Activated T-cell treated with anti-CD3 and anti-CD28 coated beads, Interleukin-2, amount 50 U/mL, for 48 hours (primary cell): ENCODE results near the gene CSTF2T.
"Not testable (repeated sequence)": the region's sequence is repeated elsewhere in the genome, so short reads cannot be mapped to it uniquely, and the experiment has no call there.

Experiments
- DNase-seq, 2 experiments: peaks; one replicate each; pipeline ENCODE4 v3.0.0-alpha.2; 2020

Gene CSTF2T

DNA sequence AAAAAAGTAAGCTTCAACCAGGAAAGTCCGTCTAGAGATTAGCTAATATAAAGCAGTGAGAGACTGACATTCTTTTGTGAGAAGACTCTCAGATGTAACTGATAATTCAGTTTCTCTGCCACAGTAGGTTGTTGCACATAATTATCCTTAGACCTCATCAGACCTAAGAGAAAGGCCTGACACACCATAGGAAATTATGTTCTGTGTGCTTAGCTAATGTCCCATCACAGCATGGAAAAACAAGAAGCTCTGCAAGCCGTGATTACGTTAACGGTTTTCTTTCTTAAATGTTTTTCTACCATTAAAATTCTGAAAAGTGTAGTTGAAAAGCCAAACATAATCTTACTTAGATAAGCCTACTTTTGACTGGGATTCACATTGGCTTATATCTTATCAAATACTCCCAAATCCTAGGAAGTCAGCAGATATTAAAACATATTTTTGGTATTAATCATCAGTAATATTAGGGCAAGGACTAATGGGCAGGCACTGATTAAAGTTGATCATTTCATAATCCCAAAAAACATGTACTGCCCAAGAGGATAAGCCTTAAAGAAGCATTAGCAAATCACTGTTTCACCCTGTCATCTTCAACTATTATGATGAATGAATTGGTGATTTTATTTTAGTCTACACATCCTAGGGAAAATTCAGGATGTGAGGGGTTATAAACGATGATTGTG, 5.2 kb downstream of the CSTF2T start:
- DNase-seq, result no peak

DNA sequence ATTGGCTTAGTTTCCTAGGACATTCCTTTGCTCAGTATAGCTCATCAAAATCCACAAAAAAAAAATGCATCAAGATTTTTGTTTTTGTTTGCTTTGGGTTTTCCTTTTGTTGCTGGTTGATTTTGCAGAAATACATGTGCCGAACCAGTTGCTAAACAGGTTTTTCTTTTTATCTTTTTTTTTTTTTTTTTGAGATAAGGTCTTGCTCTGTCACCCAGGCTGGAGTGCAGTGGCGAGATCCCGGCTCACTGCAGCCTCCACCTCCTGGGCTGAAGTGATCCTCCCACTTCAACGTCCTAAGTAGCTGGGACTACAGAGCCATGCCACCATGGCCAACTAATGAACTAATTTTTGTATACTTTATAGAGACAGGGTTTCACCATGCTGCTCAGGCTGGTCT, 8.3 kb downstream of the CSTF2T start:
- no peak for DNase-seq

DNA sequence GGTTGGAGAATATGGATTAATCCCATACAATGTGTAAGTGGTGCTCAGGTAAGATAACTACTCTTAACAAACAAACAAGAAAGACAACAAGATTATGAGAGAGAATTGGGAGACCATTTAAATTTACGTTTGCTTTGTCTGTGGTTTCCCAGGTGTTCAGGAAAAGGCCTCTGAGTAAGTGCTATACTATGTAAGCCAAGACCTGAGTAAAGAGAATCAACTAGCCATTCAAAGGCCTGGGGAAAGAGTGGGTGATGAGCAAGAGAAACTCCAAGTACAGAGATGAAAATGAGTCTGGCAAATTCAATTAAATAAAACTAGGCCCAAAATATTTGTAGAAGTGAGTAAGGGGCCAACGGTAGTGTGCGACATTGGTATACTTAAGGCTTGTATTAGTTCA, 9.9 kb downstream of the CSTF2T start:
- no peak for DNase-seq

DNA sequence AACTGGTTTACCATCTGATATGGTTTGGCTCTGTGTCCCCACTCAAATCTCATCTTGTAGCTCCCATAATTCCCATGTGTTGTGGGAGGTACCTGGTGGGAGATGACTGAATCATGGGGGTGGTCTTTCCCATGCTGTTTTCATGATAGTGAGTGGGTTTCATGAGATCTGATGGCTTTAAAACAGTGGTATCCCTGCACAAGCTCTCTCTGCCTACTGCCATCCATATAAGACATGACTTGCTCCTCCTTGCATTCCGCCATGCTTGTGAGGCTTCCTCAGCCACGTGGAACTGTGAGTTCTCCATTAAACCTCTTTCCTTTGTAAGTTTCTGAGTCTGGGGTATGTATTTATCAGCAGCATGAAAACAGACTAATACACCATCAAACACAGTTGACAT, 10.6 kb downstream of the CSTF2T start:
- not testable (repeated sequence) for DNase-seq

DNA sequence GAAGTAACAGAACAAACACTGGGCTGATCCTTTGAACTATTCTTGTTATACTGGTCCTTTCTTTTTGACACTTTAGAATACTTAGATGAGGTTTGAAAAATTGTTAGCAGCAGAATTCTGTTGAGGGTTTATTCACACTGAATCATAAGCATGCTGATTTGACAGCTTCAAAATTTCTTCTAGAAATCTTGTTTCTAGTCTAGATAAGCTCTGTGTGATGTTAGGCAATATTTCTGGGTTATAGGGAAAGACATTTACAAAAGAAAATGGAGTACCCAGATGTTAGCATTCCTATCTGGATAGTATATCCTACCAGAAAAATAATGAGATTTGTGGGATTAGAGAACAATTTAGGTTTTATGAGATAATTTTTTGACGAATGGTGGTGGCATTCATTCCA, 12.1 kb downstream of the CSTF2T start:
- no peak for DNase-seq

DNA sequence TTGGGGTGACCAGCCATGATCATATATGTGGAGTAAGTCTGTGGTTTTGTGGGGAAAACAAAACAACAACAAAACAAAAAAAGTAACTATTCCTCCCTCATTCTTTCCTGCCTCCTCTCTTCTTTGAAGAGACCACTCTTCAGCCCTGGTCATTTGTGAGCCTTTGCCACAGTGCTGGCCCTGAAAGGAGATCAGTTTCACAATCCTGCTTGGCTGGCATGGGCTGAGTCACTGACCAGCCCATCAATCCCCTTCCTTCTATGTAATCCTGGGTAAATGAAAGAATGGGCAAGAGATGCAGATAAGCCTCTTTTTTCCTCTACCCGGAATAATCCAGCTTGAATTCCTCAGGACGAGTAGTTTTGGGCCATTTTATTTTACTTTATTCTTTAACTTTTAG, 13.6 kb downstream of the CSTF2T start:
- DNase-seq, result no peak

DNA sequence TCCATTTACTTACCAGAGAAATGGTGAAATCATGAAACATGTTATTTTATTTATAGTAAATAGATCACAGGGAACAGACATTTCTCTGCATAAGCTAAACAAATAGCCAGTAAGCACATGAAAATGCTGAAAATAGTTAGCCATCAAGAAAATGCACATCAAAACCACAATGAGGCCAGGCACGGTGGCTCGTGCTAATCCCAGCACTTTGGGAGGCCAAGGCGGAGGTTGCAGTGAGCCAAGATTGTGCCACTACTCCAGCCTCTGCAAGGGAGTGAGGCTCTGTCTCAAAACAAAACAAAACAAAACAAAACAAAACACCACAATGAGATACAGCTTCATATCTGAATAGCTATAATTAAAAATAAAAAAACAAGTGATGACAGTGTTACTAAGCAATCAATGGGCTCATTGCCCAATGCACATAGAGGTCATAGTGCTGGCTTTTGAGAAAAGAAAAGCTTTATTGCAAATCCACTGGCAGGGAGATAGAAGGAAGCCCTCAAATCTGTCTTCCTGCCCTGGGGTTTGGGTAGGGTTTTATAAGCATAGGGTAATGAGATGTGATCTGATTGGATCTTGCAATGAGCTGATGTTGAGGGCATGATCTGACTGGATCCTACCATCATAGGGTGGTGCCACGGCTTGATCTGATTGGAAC, 16.2 kb downstream of the CSTF2T start:
- DNase-seq, result no peak

DNA sequence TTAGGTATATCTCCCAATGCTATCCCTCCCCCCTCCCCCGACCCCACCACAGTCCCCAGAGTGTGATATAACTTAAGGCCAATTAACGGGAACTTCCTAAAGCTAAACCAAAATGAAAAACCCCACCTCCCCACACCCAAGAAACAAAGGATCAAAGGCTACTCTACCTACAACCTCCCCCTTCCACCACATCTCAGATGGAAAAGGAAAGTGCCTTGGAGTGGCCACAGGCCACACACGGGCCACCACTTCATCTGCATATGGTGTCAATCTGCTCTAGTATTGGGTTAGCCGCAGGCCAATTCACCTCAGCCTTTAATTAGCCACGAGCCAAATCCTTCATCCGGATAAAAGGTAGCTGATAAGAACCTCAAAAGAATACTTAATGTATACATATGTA, 19.6 kb downstream of the CSTF2T start:
- DNase-seq, result no peak

DNA sequence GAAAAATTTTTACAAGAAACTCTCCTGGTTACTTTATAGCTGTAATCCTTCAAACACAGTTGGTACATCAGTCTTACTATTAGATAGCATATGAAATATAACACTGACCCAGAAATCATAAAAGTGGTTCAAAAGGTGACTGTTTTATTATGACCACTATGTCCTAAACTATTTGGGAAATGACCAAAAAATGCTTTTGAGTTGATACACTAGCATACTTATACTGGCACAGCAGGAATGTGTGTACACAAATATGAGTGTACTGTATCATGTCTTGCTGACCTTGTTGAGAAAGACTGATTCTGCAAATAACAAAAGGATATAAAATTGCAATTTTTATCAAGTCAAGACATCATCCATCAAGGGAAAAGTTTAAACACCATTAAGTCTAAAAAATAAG, 24.3 kb downstream of the CSTF2T start:
- DNase-seq, result no peak

DNA sequence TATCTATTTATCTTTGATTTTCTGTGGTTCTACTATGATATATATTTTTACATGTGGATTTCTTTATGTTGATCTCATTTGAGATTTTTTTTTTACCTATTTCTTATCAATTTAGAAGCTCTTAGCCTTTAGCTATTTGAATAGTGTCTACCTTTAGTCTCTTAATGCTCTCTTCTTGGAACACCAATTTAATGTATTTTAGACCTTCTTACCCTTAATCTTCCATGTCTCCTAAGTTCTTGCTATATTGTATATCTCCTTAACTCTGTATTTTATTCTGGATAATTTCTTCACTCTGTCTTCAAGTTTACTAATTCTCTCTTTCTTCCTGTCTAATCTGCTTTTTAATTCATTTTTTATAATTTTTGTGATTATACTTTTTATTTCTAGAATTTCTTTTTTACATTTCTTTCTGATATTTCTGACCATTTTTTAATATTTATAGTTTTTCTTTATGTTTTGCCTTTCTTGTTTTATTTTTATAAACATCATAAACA, 27.3 kb downstream of the CSTF2T start:
- no peak for DNase-seq

DNA sequence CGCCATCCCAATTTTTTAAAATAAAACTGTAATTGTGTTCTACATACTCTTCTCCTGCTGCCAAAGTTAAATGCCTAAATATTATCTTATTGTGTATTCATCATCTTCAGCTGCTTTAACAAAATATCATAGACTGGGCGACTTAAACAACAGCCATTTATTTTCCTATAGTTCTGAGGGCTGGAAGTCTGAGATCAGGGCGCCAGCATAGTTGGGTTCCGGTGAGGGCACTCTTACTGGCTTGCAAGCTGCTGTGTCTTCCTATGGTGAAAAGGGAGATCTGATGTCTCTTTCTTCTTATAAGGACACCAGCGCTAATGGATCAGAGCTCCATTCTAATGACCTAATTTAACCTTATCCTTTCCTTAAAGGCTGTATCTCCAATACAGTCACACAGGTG, 30.4 kb downstream of the CSTF2T start:
- no peak for DNase-seq

DNA sequence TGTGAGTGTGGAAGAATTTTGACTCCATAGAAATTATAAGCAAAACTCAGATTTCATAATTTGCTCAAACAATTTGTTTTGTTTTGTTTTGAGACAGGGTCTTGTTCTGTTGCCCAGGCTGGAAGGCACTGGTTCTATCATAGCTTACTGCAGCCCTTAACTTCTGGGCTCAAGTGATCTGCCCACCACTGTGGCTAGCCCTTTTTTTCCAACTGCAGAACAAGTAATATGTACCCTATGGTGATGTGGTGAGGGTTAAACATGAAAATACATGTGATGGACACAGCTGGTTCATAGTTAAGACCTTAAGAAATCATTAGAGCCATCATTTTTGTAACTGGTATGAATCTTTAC, 31.1 kb downstream of the CSTF2T start:
- DNase-seq, result no peak

DNA sequence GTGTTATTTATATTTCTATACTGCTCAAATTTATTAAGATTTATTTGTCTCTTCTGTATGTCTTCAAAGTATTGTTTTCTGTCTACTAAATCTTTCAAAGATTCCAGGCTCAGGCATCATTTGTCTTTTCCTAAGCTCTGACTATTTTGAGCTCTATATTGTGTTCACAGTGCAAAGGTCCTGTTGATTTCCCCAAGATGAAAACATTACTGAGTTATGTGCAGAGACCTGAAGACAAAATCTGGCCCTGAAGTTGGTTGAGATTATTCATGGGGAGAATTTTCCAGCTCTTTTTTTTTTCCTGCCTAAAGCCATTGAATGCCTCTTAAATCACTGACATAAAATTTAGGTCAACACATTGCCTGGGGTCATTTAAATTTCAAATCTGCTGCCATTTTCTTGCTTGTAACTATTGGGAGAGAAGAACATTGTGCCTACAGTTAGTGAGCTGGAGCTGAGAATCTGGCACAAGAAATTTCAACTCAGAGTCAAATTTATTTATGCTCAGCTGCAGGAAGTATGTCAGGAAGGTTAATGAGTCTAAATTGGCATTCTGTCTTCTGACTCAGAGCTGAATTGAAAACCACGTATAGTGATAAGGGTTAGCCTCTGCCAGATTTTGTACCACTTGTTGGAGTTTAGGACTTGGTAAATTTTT, 31.6 kb downstream of the CSTF2T start:
- DNase-seq, result no peak

DNA sequence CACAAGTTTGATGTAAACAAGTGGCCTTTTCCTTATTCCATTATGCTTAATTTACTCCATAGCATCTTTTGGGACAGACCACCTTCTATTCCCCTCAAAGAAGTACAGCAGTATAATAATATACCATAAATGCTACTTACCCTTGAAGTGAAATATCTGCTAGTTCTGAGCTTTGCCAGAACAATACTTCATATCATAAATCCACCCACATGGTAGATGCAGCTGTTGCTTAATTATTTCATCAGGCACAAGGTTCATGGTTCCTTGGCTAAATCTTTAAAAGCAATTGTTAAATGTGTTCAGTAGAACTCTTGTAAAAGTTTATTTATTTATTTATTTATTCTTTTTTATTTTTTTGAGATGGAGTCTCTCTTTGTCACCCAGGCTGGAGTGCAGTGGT, 32.9 kb downstream of the CSTF2T start:
- DNase-seq, result no peak

DNA sequence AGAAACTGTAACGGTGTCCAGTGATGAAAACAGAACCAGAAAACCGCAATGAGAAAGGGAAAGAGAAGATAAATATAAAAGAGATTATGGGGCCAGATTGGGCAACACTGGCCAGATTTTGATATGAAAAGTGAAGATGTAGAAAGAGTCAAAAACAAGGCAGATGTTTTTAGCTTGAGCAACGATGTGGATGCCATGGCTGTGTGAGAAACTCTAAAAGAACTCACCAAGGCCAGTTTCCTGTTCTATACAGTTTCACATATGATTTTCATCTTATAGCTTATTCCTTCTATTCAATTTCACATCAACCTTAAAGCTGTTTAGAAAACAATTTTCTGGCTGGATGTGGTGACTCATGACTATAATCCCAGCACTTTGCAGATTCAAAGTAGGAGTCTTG, 36.3 kb downstream of the CSTF2T start:
- no peak for DNase-seq

DNA sequence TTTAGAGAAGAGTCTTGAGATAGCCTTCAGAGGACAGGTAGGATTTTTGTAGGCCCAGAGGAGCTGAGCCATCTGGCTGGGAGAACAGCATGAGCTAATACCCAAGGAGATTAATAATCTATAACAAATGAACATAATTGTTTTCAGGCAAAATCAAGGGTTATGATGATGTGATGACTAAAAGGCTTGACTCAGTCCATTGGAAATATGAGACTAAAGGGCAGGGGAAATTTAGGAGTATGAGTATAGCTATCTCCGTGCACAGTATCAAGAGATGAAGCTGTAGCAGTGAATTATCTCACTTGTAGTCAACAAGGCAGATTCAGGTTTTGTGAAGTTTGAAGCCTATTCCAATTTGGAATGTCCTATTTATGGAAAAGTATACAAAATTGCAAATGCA, 40.1 kb downstream of the CSTF2T start:
- no peak for DNase-seq

DNA sequence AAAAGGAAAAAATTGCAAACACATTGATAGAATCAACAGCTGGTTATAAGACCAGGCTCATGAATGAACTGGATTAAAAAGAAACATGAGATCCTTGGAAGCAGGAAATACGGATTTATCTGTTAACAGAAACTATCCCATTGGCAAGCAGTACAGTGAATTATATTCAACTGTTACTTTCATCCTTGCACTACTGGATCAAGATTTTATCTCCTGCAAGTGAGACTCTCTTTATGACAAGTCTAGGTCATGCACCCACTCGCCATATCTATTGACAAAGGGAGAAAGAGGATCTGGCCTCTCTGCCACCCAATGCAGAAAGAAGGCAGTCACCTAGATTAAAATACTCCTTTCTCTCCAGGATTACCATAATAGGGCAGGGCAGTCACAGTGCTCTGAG, 41.4 kb downstream of the CSTF2T start:
- no peak for DNase-seq

DNA sequence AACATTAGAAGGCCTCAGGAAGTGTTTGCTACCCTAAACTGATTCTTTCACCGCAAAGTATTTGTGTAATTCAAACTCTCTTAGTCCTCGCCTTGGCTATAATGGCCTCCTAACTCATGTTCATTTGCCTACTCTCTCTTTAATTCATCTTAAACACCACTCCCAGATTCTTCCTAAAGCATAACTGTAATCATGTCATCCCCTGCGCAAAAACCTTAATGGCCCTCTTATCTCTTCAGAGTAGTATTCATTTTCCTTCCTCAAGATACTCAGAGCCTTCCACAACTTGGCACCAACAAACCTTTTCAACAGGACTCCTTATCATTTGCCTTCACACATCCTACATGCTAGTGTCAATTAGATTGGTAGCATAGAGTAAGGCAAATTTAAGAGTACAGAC, 42.9 kb downstream of the CSTF2T start:
- DNase-seq, result no peak

DNA sequence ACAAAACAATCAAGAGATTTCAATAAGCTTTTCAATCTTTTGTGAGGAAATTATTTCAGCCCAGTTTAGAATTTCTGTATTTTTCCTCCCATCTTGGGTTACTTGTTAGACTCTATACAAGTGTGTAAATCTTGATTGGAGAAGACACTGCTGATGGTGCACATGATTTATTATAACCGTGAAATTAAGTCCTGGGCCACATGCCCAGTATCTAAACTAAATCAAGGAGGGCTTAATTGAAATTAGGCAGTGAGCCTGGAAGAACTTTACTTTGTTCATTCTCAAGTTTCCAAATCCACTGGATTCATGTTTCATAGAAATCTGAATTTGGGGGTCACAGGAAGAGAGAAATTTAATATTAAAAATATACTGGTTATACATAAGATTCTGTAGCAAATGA, 44.5 kb downstream of the CSTF2T start:
- no peak for DNase-seq

DNA sequence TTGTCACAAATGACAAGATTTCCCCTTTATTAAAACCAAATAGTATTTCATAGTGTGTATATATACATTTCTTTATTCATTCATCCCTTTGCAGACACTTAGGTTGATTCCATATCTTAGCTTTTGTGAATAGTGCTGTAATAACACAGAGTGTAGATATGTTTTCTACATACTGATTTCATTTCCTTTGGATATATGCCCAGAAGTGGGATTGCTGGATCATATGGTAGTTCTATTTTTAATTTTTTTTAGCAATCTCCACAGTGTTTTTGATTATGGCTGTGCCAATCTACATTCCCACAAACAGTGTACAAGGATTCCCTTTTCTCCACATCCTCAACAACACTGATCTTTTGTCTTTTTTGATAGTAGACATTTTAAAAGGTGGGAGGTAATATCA, 46.4 kb downstream of the CSTF2T start:
- DNase-seq, result no peak

DNA sequence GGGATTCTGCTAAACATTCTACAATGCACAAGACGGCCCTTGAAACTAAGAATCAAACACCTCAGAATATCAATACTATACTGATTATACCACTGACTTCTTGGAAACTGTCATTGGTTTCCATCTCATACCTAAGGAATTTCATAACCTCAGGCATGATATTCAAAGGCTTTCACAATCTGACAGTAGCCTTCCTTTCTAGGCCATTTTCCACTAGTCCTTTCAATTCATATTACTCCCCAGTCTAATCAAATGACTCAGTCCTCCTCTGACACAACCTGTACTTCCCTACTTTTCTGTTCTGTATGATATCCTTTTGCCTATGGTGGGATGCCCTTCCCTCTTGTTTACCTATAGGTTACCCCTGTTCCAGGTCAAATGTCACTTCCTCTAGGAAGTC, 48.3 kb downstream of the CSTF2T start:
- DNase-seq, result no peak

DNA sequence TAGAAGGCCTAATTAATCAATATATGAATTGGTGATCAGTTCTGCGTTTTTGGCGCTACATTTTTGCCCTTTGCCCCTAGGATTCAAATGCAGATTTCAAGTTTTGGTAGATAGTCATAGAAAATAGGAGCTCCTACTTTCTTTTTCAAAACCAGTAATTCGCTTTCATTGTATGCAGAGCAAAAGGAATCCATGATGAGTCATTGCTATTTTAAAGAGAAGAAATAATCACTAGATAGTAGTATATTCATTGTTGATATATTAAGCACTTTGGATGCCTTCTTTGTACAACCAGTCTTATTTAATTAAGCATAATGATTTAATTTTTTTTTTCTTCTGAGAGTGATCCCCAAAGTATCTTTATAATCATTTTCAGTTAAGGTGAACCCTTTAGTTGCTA, 50.3 kb downstream of the CSTF2T start:
- no peak for DNase-seq
